NCI-H2227 (cell line): Measurements from ENCODE around the gene SLC35F6.
"Not testable (repeated sequence)": the region's sequence is repeated elsewhere in the genome, so short reads cannot be mapped to it uniquely, and the experiment has no call there.

ENCODE experiments used
- DNase-seq: peaks from one replicate; lab custom pipeline; 2025; ENCODE audit not compliant: unreplicated experiment; lab: John Stamatoyannopoulos, UW

The SLC35F6 gene

DNA sequence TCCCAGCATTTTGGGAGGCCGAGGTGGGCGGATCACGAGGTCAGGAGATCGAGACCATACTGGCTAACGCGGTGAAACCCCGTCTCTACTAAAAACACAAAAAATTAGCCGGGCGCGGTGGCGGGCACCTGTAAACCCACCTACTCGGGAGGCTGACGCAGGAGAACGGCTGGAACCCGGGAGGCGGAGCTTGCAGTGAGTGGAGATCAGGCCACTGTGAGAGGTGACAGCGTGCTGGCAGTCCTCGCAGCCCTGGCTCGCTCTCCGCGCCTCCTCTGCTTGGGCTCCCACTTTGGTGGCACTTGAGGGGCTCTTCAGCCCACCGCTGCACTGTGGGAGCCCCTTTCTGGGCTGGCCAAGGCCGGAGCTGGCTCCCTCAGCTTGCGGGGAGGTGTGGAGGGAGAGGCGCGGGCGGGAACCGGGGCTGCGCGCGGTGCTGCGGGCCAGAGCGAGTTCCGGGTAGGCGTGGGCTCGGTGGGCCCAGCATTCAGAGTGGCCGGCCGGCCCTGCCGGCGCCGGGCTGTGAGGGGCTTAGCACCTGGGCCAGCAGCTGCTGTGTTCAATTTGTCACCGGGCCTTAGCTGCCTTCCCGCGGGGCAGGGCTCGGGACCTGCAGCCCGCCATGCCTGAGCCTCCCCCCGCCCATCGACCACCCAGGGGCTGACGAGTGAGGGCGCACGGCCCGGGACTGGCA is 50.1 kb downstream of the SLC35F6 start:
- DNase-seq, result not testable (repeated sequence)

DNA sequence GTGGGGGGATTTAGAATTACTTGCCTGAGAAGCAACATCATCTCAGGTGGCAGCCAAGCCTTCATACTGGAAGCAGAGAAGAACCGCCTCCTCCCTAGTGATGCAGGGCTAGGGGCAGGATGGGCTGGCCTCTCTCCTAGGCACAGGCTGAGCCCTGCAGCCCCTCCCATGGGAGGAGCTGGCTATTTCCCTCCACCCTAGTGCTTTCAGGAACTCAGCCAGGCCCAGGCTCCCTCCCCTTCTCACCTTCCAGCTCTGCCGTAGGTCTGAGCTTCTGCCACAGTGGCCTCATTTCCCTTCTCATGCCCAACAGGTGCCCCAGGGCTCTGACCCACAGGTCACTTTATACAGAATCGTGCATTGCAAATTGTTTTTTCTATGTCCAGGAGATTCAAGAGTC is 52.8 kb downstream of the SLC35F6 start:
- no peak for DNase-seq

DNA sequence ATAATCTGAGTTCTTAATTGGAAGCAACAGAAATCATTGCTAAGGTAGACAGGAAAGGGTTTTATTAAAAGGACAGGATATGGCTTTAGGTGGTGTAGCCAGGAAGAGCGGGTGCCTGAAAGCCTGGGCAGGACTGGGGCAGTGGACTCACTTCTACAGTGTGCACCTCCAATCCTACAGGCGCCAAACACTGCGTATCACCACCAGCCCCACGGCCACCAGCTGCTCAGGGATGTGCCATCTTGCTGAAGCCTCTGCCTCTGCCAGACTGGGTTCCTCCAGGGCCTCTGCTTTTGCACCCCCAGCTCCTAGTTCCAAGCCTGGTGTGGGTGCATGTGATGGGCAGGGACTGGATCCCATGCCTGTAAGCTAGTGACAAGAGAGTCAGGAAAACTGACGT is 54.2 kb downstream of the SLC35F6 start:
- DNase-seq, result no peak

DNA sequence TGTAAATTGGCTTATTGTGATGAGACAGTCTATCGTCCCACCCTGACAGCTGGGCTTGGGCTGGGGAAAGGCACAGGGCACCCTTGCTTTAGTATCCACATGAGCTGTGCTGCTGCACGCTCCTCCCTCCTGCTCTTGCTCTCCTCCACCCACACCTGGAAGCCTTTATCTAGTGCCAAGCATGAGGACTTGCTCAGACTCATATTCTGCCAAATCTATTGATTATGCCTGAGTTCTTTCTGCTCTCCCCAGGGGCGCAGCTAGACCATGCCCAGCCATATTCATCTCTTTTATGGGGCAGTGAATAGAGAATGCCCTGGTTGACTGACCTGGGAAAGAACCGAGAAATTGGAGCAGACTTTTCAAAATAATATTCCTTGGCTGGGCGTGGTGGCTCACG is 54.9 kb downstream of the SLC35F6 start:
- no peak for DNase-seq

DNA sequence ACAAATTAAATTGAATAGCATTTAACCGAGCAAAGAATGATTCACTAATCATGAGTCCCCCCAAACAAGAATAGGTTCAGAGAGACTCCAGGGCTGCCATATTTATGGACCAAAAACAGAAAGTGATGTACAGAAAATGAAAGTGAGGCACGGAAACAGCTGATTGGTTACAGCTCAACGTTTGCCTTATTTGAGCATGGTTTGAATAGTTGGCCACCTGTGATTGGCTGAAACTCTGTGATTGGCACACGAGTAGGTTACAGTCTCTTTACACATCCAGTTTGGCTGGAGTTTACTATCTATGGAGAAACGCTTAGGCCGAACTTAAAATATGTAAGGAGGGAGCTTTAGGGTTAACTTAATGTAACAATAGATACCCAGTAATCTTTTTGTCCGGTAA is 56.8 kb downstream of the SLC35F6 start:
- no peak for DNase-seq

DNA sequence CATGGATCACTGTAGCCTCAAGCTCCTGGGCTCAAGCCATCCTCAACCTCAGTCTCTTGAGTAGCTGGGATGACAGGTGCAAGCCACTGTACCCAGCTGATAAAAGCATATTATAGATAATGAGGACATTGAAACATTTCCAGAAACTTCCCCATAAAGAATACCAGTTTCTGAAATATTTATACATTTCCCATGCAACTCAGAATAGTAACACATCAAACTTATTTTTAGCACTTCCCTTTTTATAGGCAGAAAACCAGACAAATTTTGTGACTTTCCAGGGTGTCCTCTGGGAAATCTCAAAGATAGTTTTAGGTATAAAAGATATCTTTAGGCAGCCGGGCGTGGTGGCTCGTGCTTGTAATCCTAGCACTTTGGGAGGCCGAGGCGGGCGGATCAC is 58.8 kb downstream of the SLC35F6 start:
- no peak for DNase-seq
